ENCODE results near the gene RIN3.

Gene RIN3

GRCh38 chr14:92600318-92601053, 86.9 kb downstream of the RIN3 start:
- no peak for DNase-seq (ENCODE audit: low read depth, low spot score)

DNA sequence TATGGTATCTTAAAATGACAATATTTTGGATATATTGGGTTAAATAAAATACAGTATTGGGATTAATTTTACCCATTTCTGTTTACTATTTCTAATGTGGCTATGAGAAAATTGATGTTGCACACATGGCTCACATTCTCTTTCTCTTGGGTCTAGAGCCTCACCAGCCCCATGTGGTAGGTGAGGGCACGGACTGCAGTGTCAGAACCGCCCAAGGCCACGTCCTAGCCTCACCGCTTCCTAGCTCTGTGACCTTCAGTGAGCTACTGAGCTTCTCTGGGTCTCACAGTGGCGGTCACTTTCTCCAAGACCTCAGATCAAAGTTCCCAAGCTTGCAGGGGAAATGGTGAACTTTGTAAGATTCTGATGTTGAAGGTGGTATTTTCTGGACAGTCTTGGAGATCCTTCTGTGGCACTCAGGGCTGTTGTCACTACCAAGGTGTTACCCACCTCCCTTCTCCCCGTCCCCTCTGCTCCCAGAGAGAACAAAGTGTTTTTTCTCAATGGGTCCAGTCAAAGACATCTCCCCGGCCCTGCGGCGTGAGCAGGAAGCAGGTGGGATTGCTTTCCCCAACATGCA, 87.6 kb downstream of the RIN3 start:
- no peak for DNase-seq (ENCODE audit: low read depth, low spot score)

GRCh38 chr14:92601757-92602417, 88.3 kb downstream of the RIN3 start:
- DNase-seq (ENCODE audit: low read depth, low spot score) = no peak

DNA sequence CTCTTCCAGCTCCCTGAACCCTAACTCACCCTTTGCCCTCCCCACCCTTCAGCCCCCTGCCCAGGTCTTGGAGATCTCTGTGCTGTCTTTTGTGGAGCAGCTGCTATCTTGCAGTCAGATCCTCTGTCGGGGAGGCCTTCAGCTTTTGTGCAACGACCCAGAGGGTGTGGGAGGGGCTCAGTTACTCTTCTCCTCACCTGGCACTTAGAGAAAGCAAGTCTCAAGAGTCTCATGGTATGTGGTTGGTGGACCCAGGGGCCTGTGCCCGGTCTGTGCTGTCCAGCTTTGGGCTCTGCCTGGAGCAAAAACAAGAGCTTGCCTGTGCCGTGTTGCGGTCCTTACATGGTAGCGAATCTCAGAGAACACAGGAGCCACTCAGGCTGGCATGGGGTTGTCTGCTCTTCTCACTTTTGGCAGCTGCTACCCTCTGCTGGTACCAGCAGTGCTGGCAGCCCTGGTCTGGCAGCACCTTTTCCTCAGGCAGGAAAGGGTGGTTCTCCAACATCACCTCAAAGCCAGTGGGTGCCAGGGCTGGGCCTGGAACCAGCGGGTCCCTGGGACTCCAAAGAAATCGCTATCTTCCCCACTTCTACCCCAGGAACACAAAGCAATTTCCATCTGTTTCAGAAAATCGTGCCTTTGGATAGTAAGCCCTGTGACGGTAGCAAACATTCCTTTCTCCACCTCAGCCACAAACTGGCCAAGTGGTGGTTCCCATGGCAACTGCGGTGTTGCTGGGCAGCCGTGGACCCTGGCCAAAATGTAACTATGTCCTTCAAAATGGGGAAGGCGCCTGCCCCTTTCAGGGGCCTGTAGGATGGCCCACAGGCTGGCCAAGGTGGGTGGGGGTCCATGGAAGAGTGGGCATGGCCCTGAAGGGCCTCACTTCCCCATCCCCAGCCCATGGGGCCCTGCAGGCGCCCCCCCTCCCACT, 90.0 kb downstream of the RIN3 start:
- no peak for DNase-seq (ENCODE audit: low read depth, low spot score)

DNA sequence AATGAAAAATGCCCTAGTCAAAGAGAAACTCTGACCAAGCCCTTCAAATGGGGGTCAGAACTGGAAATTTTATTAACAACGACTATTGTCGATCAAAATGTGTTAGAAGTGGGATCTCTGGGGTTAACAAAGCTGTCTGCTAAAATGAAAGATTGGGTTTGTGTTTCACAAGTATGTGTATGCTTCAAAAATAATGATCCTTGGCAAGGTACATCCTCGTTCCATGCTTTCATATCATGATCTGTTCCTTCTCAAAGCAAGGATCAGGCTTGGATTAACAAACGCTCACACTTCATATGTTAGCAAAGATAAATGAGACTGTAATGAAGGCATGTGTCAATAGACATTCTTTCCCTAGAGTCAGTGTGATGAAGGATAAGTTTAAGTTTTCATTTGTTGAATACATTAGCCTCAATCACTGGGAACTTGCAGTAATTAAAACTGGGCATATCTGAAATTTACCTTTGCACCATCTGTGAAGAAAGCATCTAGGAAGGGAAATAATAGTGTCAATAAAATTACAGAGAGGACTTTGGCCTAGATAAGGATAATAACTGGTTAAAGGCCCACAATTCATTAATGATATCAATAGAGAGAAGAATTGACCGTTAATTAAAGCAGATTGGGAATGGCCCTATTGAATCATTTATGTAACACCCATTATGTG, 91.8 kb downstream of the RIN3 start:
- no peak for DNase-seq (ENCODE audit: low read depth, low spot score)

DNA sequence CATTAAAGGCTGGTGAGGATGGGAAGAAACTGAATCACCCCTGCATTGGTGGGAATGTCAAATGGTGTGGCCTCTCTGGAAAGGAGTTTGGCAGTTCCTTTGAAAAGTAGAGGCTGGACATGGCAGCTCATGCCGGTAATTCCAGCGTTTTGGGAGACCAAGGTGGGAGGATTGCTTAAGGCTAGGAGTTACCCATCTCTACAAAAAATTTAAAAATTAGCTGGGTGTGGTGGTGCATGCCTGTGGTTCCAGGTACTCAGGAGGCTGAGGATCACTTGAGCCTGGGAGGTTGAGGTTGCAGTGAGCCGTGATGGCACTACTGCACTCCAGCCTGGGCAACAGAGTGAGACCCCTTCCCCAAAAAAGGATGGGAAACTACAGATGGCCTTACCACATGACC, 93.7 kb downstream of the RIN3 start:
- no peak for DNase-seq (ENCODE audit: low read depth, low spot score)

DNA sequence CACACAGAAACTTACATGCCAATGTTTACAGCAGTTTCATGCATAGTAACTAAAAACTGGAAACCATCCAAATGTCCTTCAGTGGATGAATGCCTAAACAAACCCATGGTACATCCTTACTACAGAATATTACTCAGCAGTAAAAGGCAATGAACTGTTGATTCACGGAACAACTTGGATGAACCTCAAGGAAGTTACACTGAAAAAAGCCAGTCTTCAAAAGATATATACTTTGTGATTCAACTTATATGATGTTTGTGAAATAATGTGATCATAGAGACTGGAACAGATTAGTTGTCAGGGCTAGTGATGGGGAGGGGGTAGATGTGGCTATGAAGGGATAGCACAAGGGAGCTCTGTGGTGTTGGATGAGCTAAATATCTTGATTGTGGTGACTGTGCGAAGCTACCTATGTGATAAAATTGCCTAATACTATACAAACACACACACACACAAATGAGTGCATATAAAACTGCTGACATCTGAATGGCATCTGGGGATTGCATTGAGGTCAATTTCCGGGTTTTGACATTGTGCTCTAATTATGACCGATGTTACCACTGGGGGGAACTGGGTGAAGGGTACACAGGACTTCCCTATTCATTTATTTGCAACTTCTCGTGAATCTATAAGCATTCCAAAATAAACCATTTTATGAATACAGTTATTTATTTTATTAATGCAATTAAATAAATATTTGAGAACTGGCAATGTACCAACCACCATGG, 94.3 kb downstream of the RIN3 start:
- DNase-seq (ENCODE audit: low read depth, low spot score) = no peak

DNA sequence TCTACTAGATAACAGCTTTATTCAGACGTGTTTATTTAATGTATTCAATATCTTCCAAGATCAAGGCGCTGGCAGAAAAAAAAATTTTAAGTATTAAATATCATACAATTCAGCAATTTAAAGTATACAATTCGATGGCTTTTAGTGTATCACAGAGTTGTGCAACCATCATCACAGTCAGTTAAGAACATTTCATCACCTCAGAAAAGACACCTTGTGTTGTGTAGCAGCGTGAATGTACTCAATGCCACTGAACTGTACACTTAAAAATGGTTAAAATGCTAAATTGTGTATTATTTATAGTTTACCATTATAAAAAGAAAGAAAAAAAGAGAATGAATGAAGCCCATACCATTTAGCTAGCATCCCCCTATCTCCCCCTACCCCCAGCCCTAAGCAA, 96.4 kb downstream of the RIN3 start:
- no peak for DNase-seq (ENCODE audit: low read depth, low spot score)

GRCh38 chr14:92610849-92611271, 97.3 kb downstream of the RIN3 start:
- no peak for DNase-seq (ENCODE audit: low read depth, low spot score)

DNA sequence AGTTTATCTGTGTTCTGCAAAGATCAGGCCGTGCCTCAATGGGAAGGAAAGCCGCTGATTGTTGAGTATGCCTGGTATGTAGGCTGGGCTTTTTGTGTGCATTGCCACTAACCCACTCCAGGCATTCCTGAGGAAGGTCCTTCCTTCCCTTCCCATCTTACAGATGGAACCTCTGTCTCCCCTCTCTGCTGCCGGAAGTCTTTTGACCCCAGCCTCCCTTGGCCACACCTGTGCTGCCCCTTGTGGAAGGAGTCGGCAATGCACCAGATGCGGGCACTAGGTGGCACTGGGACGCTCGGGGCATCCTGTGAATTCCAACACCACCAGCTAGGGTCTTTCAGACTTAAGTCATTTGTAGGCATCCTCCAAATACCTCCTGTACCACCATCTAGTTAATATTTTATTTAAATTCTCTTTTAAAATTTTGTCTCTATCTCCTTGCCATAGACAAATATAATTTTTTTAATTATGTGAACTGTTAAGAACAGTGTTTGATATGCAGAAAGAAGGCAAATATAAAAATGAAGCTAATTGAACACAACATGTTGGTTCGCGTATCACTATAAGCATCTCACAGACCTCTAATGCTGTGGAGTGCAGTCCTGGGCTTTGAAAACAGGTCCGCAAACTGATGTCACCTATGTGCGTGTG, 99.6 kb downstream of the RIN3 start:
- DNase-seq (ENCODE audit: low read depth, low spot score) = peak; percentile 33

- no peak for DNase-seq (ENCODE audit: low read depth, low spot score)
Measured at GRCh38 chr14:92613681-92614260, 100.2 kb downstream of the RIN3 start.

- DNase-seq (ENCODE audit: low read depth, low spot score) = peak; percentile 34
Measured at GRCh38 chr14:92615451-92615850, 101.9 kb downstream of the RIN3 start.

- no peak for DNase-seq (ENCODE audit: low read depth, low spot score)
Measured at GRCh38 chr14:92616178-92616577, 102.6 kb downstream of the RIN3 start.

GRCh38 chr14:92617581-92617980, 104.0 kb downstream of the RIN3 start:
- DNase-seq (ENCODE audit: low read depth, low spot score) = no peak

DNA sequence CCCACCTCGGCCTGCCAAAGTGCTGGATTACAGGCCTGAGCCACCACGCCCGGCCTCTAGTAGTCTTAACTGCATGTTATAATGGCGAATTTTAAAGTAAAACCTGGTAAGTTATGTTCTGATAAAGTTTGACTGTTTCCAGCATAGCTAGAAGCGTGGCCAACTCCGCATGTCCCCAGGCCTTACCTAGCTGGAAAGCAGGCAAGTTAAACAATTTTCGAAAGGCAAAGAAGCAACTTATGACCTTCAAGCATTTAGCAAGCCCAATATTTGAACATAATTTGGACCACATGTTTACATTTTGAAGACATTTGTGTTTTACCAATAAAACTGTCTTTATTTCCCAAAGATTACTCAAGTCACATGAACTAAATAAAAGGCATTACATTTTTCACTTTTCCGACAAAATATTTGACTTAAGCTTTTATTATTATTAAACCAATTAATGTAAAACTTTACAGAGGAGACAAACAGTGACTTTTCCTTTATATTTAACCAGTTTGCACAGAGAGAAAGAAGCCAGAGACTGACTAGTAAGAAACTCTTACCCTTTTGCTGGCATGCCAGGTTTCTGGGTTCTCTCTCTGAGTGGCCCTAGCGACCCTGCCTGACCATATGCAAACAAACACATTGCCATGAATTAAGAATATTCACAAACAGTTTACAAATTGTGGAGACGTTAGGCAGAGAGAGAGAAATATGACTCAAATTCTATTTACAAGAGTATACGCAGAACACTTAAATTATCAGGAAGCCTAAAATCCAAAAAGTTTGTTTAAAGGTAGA, 106.3 kb downstream of the RIN3 start:
- no peak for DNase-seq (ENCODE audit: low read depth, low spot score)

DNA sequence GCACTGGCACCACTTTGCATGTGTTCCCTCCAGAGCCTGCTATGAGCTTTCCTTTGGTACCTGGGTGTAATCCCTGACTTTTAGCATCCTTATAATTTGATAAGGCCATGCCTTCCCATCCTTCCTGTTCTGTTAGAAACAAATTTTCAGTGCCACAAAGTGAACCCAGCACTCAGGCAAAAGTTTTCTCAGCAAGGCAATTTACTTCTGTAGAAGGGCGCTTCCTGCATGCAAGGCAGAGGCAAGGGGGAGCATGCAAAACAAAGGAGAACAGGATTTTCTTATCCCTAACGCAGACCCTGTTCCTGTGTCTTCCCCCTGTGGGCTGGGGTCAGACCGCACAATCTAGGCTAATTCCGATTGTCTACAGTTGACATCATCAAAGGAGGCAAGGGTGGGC, 108.7 kb downstream of the RIN3 start:
- no peak for DNase-seq (ENCODE audit: low read depth, low spot score)

DNA sequence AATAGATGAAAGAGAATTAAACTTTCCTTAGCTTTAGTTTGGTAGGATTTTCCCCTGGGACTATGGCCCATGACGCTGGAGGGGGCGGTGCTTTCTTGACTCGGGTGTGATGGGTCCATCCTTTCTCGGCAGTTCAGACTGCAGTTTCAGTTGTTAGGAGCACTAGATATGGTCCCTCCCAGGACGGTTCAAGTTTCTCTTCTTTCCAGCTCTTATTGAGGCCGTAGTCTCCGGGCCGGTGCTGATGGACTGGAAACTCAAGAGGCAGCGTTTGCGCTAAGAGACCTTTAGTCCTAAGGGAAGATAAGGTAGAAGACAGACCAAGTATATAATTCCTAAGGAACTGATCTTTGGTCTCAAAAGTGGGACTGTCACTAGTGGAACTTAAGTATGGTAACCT, 111.2 kb downstream of the RIN3 start:
- DNase-seq (ENCODE audit: low read depth, low spot score) = no peak

DNA sequence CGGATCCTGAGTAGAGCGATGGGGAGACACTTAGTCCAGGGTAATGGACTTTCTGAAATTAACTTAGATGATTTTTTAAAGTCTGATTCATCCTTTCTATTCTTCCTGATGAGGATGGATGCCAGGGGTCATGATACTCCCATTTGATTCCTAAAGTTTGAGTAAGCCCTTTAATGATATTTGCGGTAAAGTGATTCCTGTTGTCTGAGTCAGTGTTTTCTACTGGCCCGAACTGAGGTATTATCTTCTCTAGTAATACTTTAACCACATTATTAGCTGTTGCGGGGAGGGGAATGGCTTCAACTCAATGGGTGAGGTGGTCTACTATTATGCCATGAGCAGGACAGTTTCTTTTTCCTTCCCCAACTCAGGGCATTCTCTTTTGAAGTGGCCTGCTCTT, 111.6 kb downstream of the RIN3 start:
- no peak for DNase-seq (ENCODE audit: low read depth, low spot score)

- no peak for DNase-seq (ENCODE audit: low read depth, low spot score)
Measured at GRCh38 chr14:92626041-92626440, 112.5 kb downstream of the RIN3 start.
